Endodermal cell (in vitro differentiated cells): ENCODE results near the gene CDC42EP1. TPM values are rescaled to one million over a fixed set of nuclear protein-coding genes. Genes with fewer than 3 reads are reported as not detected.

Experiments used
- DNase-seq: peaks from one replicate; pipeline ENCODE4 v3.0.0-alpha.2; 2017
- H3K27ac ChIP-seq: 2 replicates; pipeline ENCODE4 v1.5.1; 2013; ENCODE audit warnings: mild to moderate bottlenecking, low read depth, low read length, moderate library complexity
- H3K27me3 ChIP-seq: 2 replicates; pipeline ENCODE4 v1.6.1; 2013; ENCODE audit warnings: mild to moderate bottlenecking, low read length, moderate library complexity; ENCODE audit not compliant: insufficient read depth, control insufficient read depth, poor library complexity, severe bottlenecking
- H3K36me3 ChIP-seq: 2 replicates; pipeline ENCODE4 v1.7.0; 2013; ENCODE audit warnings: mild to moderate bottlenecking, low read length, moderate library complexity; ENCODE audit not compliant: control insufficient read depth, insufficient read depth
- H3K4me1 ChIP-seq: one replicate; pipeline ENCODE4 v1.7.0; 2013; ENCODE audit warnings: low read length; ENCODE audit not compliant: control insufficient read depth, insufficient read depth
- H3K4me3 ChIP-seq: 2 replicates; pipeline ENCODE4 v1.5.1; 2013; ENCODE audit warnings: mild to moderate bottlenecking, low read length, moderate library complexity
- H3K9ac ChIP-seq: 2 replicates; pipeline ENCODE4 v1.6.1; 2013; ENCODE audit warnings: mild to moderate bottlenecking, low read length, moderate library complexity; ENCODE audit not compliant: poor library complexity, severe bottlenecking; ENCODE audit errors: extremely low read depth
- H3K9me3 ChIP-seq: 2 replicates; pipeline ENCODE4 v1.6.1; 2013; ENCODE audit warnings: mild to moderate bottlenecking, low read length, moderate library complexity; ENCODE audit not compliant: control insufficient read depth
- H3K27ac Mint-ChIP-seq: 2 replicates; pipeline ENCODE4 v1.8.0; 2020; ENCODE audit warnings: mixed read lengths
- H3K27me3 Mint-ChIP-seq: 2 replicates; pipeline ENCODE4 v1.8.0; 2021; ENCODE audit warnings: mild to moderate bottlenecking, mixed read lengths; ENCODE audit not compliant: insufficient read depth
- H3K36me3 Mint-ChIP-seq: 2 replicates; pipeline ENCODE4 v1.8.0; 2020; ENCODE audit warnings: low read depth, mixed read lengths
- H3K4me1 Mint-ChIP-seq: 2 replicates; pipeline ENCODE4 v1.8.0; 2020; ENCODE audit warnings: mixed read lengths
- H3K4me3 Mint-ChIP-seq: 2 replicates; pipeline ENCODE4 v1.8.0; 2020; ENCODE audit warnings: mild to moderate bottlenecking, moderate library complexity, mixed read lengths
- H3K9me3 Mint-ChIP-seq: 2 replicates; pipeline ENCODE4 v1.8.0; 2020; ENCODE audit warnings: mild to moderate bottlenecking, mixed read lengths
- CTCF ChIP-seq: fragments of 200-600 bp; sonication (generic); conservative IDR thresholded peaks from 2 replicates; pipeline ENCODE4 v1.5.0; 2021; ENCODE audit warnings: antibody characterized with exemption, mild to moderate bottlenecking
- WGBS, 2 experiments: methylation state at CpG; one replicate each; pipeline versions ENCODE4 v1.1.5 to v1.1.7; 2013; ENCODE audit warnings: missing lambda C conversion rate in 2 of 2, mixed read lengths in 1 of 2; ENCODE audit not compliant: insufficient coverage in 1 of 2, insufficient read length in 1 of 2; 5-methylcytosine and 5-hydroxymethylcytosine counted together
- total RNA-seq, 2 donors: library from RNA; stranded (reverse); fragmentation: NEBNext Ultra II Directional in 1 of 2; extraction: Animal tissue kit (Norgen Biotek cat#: 25700) in 1 of 2; gene quantifications; 2 replicates in 1 of 2; 3 replicates in 1 of 2; pipeline ENCODE4 v1.2.1, GENCODE V29; 2021

CDC42EP1 gene
- total RNA-seq, 2 donors from 2014 or later, result 45.0 to 45.1 TPM

GRCh38 chr22:37591823-37592404 is 31.6 kb downstream of the CDC42EP1 start:
- Mint-ChIP-seq H3K27ac (no peak overlapping the region), H3K4me3 (no peak overlapping the region), H3K36me3 (no peaks in the 10 kb centered on the region), H3K9me3 (no peaks in the 10 kb centered on the region), H3K4me1 (peaks cover 24% of the 10 kb centered on the region), H3K27me3 (no peaks in the 10 kb centered on the region)
- 90 to 91% methylated on average over 11 to 12 of the region's 12 CpGs for WGBS, 2 experiments
- H3K36me3 ChIP-seq, result no peaks in the 10 kb centered on the region
- no peaks in the 10 kb centered on the region for H3K27me3 ChIP-seq
- H3K9me3 ChIP-seq, result no peaks in the 10 kb centered on the region
- no peak for DNase-seq
- H3K4me1 ChIP-seq, result no peaks in the 10 kb centered on the region
- TF ChIP-seq CTCF, result no peak
- H3K9ac ChIP-seq, result no peak overlapping the region
- H3K4me3 ChIP-seq, result no peak overlapping the region
- no peak overlapping the region for H3K27ac ChIP-seq

GRCh38 chr22:37594237-37594636 is 34.0 kb downstream of the CDC42EP1 start:
- no peak for DNase-seq
- no peaks in the 10 kb centered on the region for H3K9me3 Mint-ChIP-seq
- H3K4me1 Mint-ChIP-seq, result peaks cover 10% of the 10 kb centered on the region
- no peak overlapping the region for H3K4me3 Mint-ChIP-seq
- H3K9me3 ChIP-seq, result no peaks in the 10 kb centered on the region
- H3K27ac Mint-ChIP-seq, result no peak overlapping the region
- no peak for TF ChIP-seq CTCF
- H3K4me1 ChIP-seq, result no peaks in the 10 kb centered on the region
- no peak overlapping the region for H3K9ac ChIP-seq
- H3K36me3 Mint-ChIP-seq, result no peaks in the 10 kb centered on the region
- H3K27me3 Mint-ChIP-seq, result no peaks in the 10 kb centered on the region
- no peak overlapping the region for H3K27ac ChIP-seq
- H3K4me3 ChIP-seq, result no peak overlapping the region
- no peaks in the 10 kb centered on the region for H3K36me3 ChIP-seq
- no peaks in the 10 kb centered on the region for H3K27me3 ChIP-seq
- 94 to 100% methylated on average over 5 of the region's 5 CpGs for WGBS, 2 experiments

DNA sequence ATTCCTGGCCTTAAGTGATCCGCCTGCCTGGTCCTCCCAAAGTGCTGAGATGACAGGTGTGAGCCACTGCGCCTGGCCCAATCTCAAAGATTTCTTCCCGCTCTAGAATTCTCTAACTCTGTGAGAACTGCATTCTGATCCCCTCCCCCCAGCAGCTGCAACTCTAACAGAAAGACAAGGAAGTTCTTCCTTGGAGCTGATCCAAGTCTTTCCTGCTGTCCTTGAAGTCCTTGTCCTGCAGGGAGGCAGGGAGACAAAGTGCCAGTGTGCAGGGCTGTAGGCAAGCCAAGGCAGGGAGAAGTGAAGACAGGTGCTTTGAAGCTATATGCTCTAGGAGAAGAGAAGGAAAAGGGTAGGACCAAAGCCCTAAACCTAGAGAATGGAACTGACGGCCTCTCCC is 38.9 kb downstream of the CDC42EP1 start:
- Histone ChIP-seq H3K9me3 (no peaks in the 10 kb centered on the region), H3K36me3 (no peaks in the 10 kb centered on the region), H3K4me1 (peaks cover 3% of the 10 kb centered on the region), H3K27me3 (no peaks in the 10 kb centered on the region), H3K4me3 (no peak overlapping the region), H3K9ac (no peak overlapping the region), H3K27ac (no peak overlapping the region)
- no peak for TF ChIP-seq CTCF
- no peak overlapping the region for H3K4me3 Mint-ChIP-seq
- H3K4me1 Mint-ChIP-seq, result peaks cover 12% of the 10 kb centered on the region
- no peak for DNase-seq
- WGBS, 2 experiments, result 83 to 85% methylated on average over 2 to 4 of the region's 4 CpGs
- no peaks in the 10 kb centered on the region for H3K36me3 Mint-ChIP-seq
- no peaks in the 10 kb centered on the region for H3K27me3 Mint-ChIP-seq
- H3K9me3 Mint-ChIP-seq, result no peaks in the 10 kb centered on the region
- H3K27ac Mint-ChIP-seq, result no peak overlapping the region
